Gastrocnemius medialis (tissue), 4 donors: ENCODE results near the gene ZC3H18.

Experiments used
- CTCF ChIP-seq, 5 experiments: fragments of 450-650 bp in 3 of 5; fragments of 200-600 bp in 2 of 5; sonication (generic) in 2 of 5; IDR thresholded peaks in 4 of 5; conservative IDR thresholded peaks in 1 of 5; 1 replicate in 4 of 5; 2 replicates in 1 of 5; pipeline ENCODE4 v1.5.1; 2016 to 2019; ENCODE audit warnings: antibody characterized with exemption in 5 of 5, mild to moderate bottlenecking in 3 of 5, moderate library complexity in 3 of 5
- POLR2A ChIP-seq, 2 donors: fragments of 450-650 bp; IDR thresholded peaks; one replicate each; pipeline ENCODE4 v1.6.1; 2017; ENCODE audit warnings: antibody characterized with exemption in 2 of 2, mild to moderate bottlenecking in 2 of 2, moderate library complexity in 2 of 2

GRCh38 chr16:88630941-88631340 is 60.7 kb downstream of the ZC3H18 start:
- TF ChIP-seq CTCF (IDR thresholded peaks at IDR 0.05 in 4 of 5, conservative IDR thresholded peaks at IDR 0.05 in 1 of 5) (no peak), POLR2A (IDR thresholded peaks at IDR 0.05) (no peak)
